Measurements from ENCODE around the gene XAGE3.

XAGE3 gene

GRCh38 chrX:52839137-52839536 is 28.7 kb downstream of the XAGE3 start:
- WGBS (ENCODE audit: insufficient coverage, insufficient read length): no CpG with 5 or more reads among the region's 2 CpGs
- Histone ChIP-seq H3K4me1 (ENCODE audit: control insufficient read depth, insufficient read depth, low read length) (no peaks in the 10 kb centered on the region), H3K4me3 (ENCODE audit: low read length) (no peak overlapping the region), H3K36me3 (ENCODE audit: control insufficient read depth, insufficient read depth, low read length) (no peaks in the 10 kb centered on the region), H3K27me3 (ENCODE audit: control insufficient read depth, insufficient read depth, low read length) (no peaks in the 10 kb centered on the region), H3K27ac (ENCODE audit: low read length) (no peak overlapping the region), H3K9me3 (ENCODE audit: control insufficient read depth, insufficient read depth, low read length) (no peaks in the 10 kb centered on the region)
- no peak for DNase-seq (ENCODE audit: low read depth, low spot score)

GRCh38 chrX:52830551-52830950 is 37.3 kb downstream of the XAGE3 start:
- H3K27me3 ChIP-seq (ENCODE audit: control insufficient read depth, insufficient read depth, low read length): no peaks in the 10 kb centered on the region
- WGBS (ENCODE audit: insufficient coverage, insufficient read length): no CpG with 5 or more reads among the region's 3 CpGs
- H3K4me1 ChIP-seq (ENCODE audit: control insufficient read depth, insufficient read depth, low read length): no peaks in the 10 kb centered on the region
- no peak for DNase-seq (ENCODE audit: low read depth, low spot score)
- H3K27ac ChIP-seq (ENCODE audit: low read length): no peak overlapping the region
- no peaks in the 10 kb centered on the region for H3K36me3 ChIP-seq (ENCODE audit: control insufficient read depth, insufficient read depth, low read length)
- H3K9me3 ChIP-seq (ENCODE audit: control insufficient read depth, insufficient read depth, low read length): no peaks in the 10 kb centered on the region
- no peak overlapping the region for H3K4me3 ChIP-seq (ENCODE audit: low read length)

GRCh38 chrX:52824608-52825007 is 43.3 kb downstream of the XAGE3 start:
- H3K27ac ChIP-seq (ENCODE audit: low read length): no peak overlapping the region
- H3K27me3 ChIP-seq (ENCODE audit: control insufficient read depth, insufficient read depth, low read length): no peaks in the 10 kb centered on the region
- DNase-seq (ENCODE audit: low read depth, low spot score): no peak
- no peaks in the 10 kb centered on the region for H3K9me3 ChIP-seq (ENCODE audit: control insufficient read depth, insufficient read depth, low read length)
- H3K4me3 ChIP-seq (ENCODE audit: low read length): no peak overlapping the region
- WGBS (ENCODE audit: insufficient coverage, insufficient read length): no CpG with 5 or more reads among the region's 2 CpGs
- H3K4me1 ChIP-seq (ENCODE audit: control insufficient read depth, insufficient read depth, low read length): no peaks in the 10 kb centered on the region
- H3K36me3 ChIP-seq (ENCODE audit: control insufficient read depth, insufficient read depth, low read length): no peaks in the 10 kb centered on the region

- Histone ChIP-seq H3K4me3 (ENCODE audit: low read length) (no peak overlapping the region), H3K36me3 (ENCODE audit: control insufficient read depth, insufficient read depth, low read length) (no peaks in the 10 kb centered on the region), H3K27me3 (ENCODE audit: control insufficient read depth, insufficient read depth, low read length) (no peaks in the 10 kb centered on the region), H3K4me1 (ENCODE audit: control insufficient read depth, insufficient read depth, low read length) (no peaks in the 10 kb centered on the region), H3K9me3 (ENCODE audit: control insufficient read depth, insufficient read depth, low read length) (no peaks in the 10 kb centered on the region; the same call in 1 of the 2 replicates), H3K27ac (ENCODE audit: low read length) (no peak overlapping the region)
- WGBS (ENCODE audit: insufficient coverage, insufficient read length): no CpG with 5 or more reads among the region's 11 CpGs
- no peak for DNase-seq (ENCODE audit: low read depth, low spot score)
Measured at GRCh38 chrX:52821079-52821760, 46.7 kb downstream of the XAGE3 start.

GRCh38 chrX:52819788-52820187 is 48.1 kb downstream of the XAGE3 start:
- Histone ChIP-seq H3K36me3 (ENCODE audit: control insufficient read depth, insufficient read depth, low read length) (no peaks in the 10 kb centered on the region), H3K4me1 (ENCODE audit: control insufficient read depth, insufficient read depth, low read length) (no peaks in the 10 kb centered on the region), H3K27ac (ENCODE audit: low read length) (no peak overlapping the region), H3K4me3 (ENCODE audit: low read length) (no peak overlapping the region), H3K9me3 (ENCODE audit: control insufficient read depth, insufficient read depth, low read length) (no peaks in the 10 kb centered on the region; the same call in 1 of the 2 replicates), H3K27me3 (ENCODE audit: control insufficient read depth, insufficient read depth, low read length) (no peaks in the 10 kb centered on the region)
- no peak for DNase-seq (ENCODE audit: low read depth, low spot score)
- no CpG with 5 or more reads among the region's 4 CpGs for WGBS (ENCODE audit: insufficient coverage, insufficient read length)
